Medulla oblongata (tissue), 1 donor: ENCODE measurements around the gene JOSD2.

Experiments
- DNase-seq: peaks from one replicate; pipeline ENCODE4 v3.0.0-alpha.2; 2015; ENCODE audit errors: extremely low spot score

JOSD2 gene

GRCh38 chr19:50514346-50515167, 3.6 kb upstream of the JOSD2 start:
- DNase-seq = peak; percentile 80

- no peak for DNase-seq
Measured at GRCh38 chr19:50513746-50514345, 2.9 kb upstream of the JOSD2 start, which contains the start of gene ASPDH. TSS of gene ASPDH (minus strand) at chr19:50513913. CDS start at chr19:50513823, 90 bp downstream.

- no peak for DNase-seq
Measured at GRCh38 chr19:50512999-50513745, 2.2 kb upstream of the JOSD2 start.

- DNase-seq = no peak
Measured at GRCh38 chr19:50512112-50512998, 1.4 kb upstream of the JOSD2 start.

- DNase-seq = no peak
Measured at GRCh38 chr19:50510700-50511068, 307 bp downstream of the JOSD2 start.

GRCh38 chr19:50510121-50510670, 795 bp downstream of the JOSD2 start:
- no peak for DNase-seq

- DNase-seq = no peak
Measured at GRCh38 chr19:50509366-50509765, 1.6 kb downstream of the JOSD2 start.

- no peak for DNase-seq
Measured at GRCh38 chr19:50508843-50509190, 2.2 kb downstream of the JOSD2 start.

- DNase-seq = no peak
Measured at GRCh38 chr19:50507376-50507775, 3.6 kb downstream of the JOSD2 start.

GRCh38 chr19:50506700-50507099, 4.3 kb downstream of the JOSD2 start:
- no peak for DNase-seq

- DNase-seq = no peak
Measured at GRCh38 chr19:50505856-50506611, 5.0 kb downstream of the JOSD2 start.

- no peak for DNase-seq
Measured at GRCh38 chr19:50501568-50502475, 9.2 kb downstream of the JOSD2 start.

- no peak for DNase-seq
Measured at GRCh38 chr19:50501186-50501567, 9.8 kb downstream of the JOSD2 start.

- no peak for DNase-seq
Measured at GRCh38 chr19:50500753-50501151, 10.2 kb downstream of the JOSD2 start.

- DNase-seq = no peak
Measured at GRCh38 chr19:50500060-50500752, 10.8 kb downstream of the JOSD2 start.

- peak; percentile 7 for DNase-seq
Measured at GRCh38 chr19:50498219-50499056, 12.6 kb downstream of the JOSD2 start.

GRCh38 chr19:50497022-50497405, 14.0 kb downstream of the JOSD2 start:
- DNase-seq = no peak
